ENCODE results near the gene NSMF. TPM values are rescaled to one million over a fixed set of nuclear protein-coding genes. Genes with fewer than 3 reads are reported as not detected.

Gene NSMF
- total RNA-seq, 1 experiment from 2014 or later, result 31.6 TPM

- CTCF ChIA-PET, result interaction anchor here (0.6 kb wide), 1 partner anchor 19 kb away, joined by 3 read pairs; no protein-coding TSS in a partner anchor
- DNase-seq, result no peak
- Mint-ChIP-seq H3K4me3 (ENCODE audit: low read depth, unreplicated experiment) (no peak overlapping the region), H3K36me3 (ENCODE audit: insufficient read depth, unreplicated experiment) (peaks cover 10% of the 10 kb centered on the region), H3K4me1 (ENCODE audit: low read depth, unreplicated experiment) (no peaks in the 10 kb centered on the region), H3K27ac (ENCODE audit: unreplicated experiment) (no peak overlapping the region), H3K27me3 (ENCODE audit: unreplicated experiment) (no peaks in the 10 kb centered on the region), H3K9me3 (ENCODE audit: low read depth, unreplicated experiment) (no peaks in the 10 kb centered on the region)
- intact Hi-C loops (cut with micrococcal nuclease; ENCODE audit: unreplicated experiment), result no loop called here
- no peak for TF ChIP-seq CTCF (IDR thresholded peaks at IDR 0.05; ENCODE audit: unreplicated experiment)
- BruUV-seq (replicated peaks), result no TSS peak
Observed at GRCh38 chr9:137432687-137433348, 26.3 kb downstream of the NSMF start.

- TF ChIP-seq CTCF (IDR thresholded peaks at IDR 0.05; ENCODE audit: unreplicated experiment), result no peak
- Mint-ChIP-seq H3K36me3 (ENCODE audit: insufficient read depth, unreplicated experiment) (peaks cover 10% of the 10 kb centered on the region), H3K27me3 (ENCODE audit: unreplicated experiment) (no peaks in the 10 kb centered on the region), H3K27ac (ENCODE audit: unreplicated experiment) (no peak overlapping the region), H3K4me3 (ENCODE audit: low read depth, unreplicated experiment) (no peak overlapping the region), H3K4me1 (ENCODE audit: low read depth, unreplicated experiment) (no peaks in the 10 kb centered on the region), H3K9me3 (ENCODE audit: low read depth, unreplicated experiment) (no peaks in the 10 kb centered on the region)
- CTCF ChIA-PET, result no interaction called here
- no TSS peak for BruUV-seq (replicated peaks)
- intact Hi-C loops (cut with micrococcal nuclease; ENCODE audit: unreplicated experiment), result no loop called here
- DNase-seq, result no peak
Observed at GRCh38 chr9:137431416-137431931, 27.7 kb downstream of the NSMF start.

- DNase-seq, result no peak
- Mint-ChIP-seq H3K36me3 (ENCODE audit: insufficient read depth, unreplicated experiment) (peaks cover 6% of the 10 kb centered on the region), H3K4me3 (ENCODE audit: low read depth, unreplicated experiment) (no peak overlapping the region), H3K27ac (ENCODE audit: unreplicated experiment) (no peak overlapping the region), H3K27me3 (ENCODE audit: unreplicated experiment) (no peaks in the 10 kb centered on the region), H3K4me1 (ENCODE audit: low read depth, unreplicated experiment) (no peaks in the 10 kb centered on the region), H3K9me3 (ENCODE audit: low read depth, unreplicated experiment) (no peaks in the 10 kb centered on the region)
- no TSS peak for BruUV-seq (replicated peaks)
- CTCF ChIA-PET, result interaction anchor here (0.6 kb wide), 1 partner anchor 11 kb away, joined by 3 read pairs; no protein-coding TSS in a partner anchor
- intact Hi-C loops (cut with micrococcal nuclease; ENCODE audit: unreplicated experiment), result no loop called here
- no peak for TF ChIP-seq CTCF (IDR thresholded peaks at IDR 0.05; ENCODE audit: unreplicated experiment)
Observed at GRCh38 chr9:137430723-137431415, 28.3 kb downstream of the NSMF start.

GRCh38 chr9:137429974-137430722 lies 29.0 kb downstream of the NSMF start:
- BruUV-seq (replicated peaks), result no TSS peak
- CTCF ChIA-PET, result no interaction called here
- DNase-seq, result no peak

More at GRCh38 chr9:137429974-137430722, 29.0 kb downstream of the NSMF start:
- TF ChIP-seq CTCF (IDR thresholded peaks at IDR 0.05; ENCODE audit: unreplicated experiment), result no peak
- intact Hi-C loops (cut with micrococcal nuclease; ENCODE audit: unreplicated experiment), result no loop called here
- no peaks in the 10 kb centered on the region for H3K4me1 Mint-ChIP-seq (ENCODE audit: low read depth, unreplicated experiment)
- H3K36me3 Mint-ChIP-seq (ENCODE audit: insufficient read depth, unreplicated experiment), result peaks cover 1% of the 10 kb centered on the region
- H3K9me3 Mint-ChIP-seq (ENCODE audit: low read depth, unreplicated experiment), result no peaks in the 10 kb centered on the region
- no peak overlapping the region for H3K27ac Mint-ChIP-seq (ENCODE audit: unreplicated experiment)
- no peaks in the 10 kb centered on the region for H3K27me3 Mint-ChIP-seq (ENCODE audit: unreplicated experiment)
- H3K4me3 Mint-ChIP-seq (ENCODE audit: low read depth, unreplicated experiment), result no peak overlapping the region
